Stimulated activated CD4-positive, alpha-beta T cell treated with anti-CD3 and anti-CD28 coated beads, Interleukin-4, amount 100 ng/mL, for 4 hours (primary cell): ENCODE results near the gene GAREM1.
"Not testable (repeated sequence)": the region's sequence is repeated elsewhere in the genome, so short reads cannot be mapped to it uniquely, and the experiment has no call there.

Experiments
- DNase-seq, 2 experiments: peaks; one replicate each; pipeline ENCODE4 v3.0.0-alpha.2; 2020

Gene GAREM1

DNA sequence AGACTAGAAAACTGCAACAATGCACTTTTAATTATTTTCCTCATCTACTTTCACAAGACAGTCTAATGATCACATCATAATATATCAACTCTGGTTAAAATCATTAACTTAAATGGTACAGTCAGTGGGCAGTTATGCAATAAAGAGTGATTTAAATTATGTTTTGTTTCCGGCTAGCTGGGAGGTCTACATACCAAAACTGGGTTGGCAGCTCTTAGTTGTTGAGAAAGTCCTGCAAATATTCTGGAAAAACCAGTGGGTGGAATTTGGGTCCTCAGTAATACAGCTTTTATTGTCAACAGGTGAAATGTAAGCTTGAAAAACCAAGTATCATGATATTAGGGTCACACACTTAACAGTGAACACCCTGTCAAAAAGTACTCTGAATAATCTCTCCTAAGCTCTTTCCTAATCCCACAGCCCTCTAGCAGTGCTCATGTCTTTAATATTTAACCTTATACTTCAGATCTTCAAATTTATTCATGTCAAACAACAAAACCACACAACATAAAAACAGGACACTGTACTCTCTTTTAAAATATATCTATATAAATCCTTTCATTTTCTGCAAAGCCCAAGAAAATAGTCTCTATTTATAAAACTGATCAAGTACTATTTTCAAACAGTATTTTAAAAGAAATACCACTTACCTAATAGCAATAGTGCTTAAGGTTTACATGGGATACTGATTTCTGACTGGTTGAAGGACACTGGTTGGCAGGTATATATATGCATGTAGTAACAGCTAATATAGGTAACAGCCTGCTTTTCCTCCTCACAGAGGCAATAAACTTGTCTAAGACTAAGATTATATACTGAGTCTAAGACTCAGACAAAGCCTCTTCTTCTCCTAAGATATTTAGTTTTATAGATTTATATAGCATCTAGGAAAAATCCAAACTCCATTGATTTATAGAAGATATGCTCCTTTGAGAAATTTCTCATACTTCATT, 103.8 kb downstream of the GAREM1 start:
- DNase-seq, result no peak

DNA sequence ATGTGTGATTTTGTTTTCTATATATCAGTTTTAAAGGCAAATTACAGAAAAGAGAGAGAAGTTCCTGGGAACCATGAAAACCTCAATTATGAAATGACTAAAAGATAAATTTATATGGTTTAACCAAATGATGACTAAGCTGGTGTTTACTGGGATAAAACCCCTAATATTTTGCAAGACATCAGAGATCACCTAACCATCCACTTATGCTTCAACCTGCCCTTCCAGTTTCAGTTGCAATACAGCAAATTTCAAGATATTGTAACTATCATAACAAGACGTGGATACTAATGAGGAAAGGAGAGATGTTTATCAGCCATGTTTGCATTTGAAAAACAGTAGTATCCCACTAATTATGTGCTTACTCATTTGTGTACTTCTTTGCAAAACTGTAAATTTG, 108.2 kb downstream of the GAREM1 start:
- DNase-seq, result no peak

DNA sequence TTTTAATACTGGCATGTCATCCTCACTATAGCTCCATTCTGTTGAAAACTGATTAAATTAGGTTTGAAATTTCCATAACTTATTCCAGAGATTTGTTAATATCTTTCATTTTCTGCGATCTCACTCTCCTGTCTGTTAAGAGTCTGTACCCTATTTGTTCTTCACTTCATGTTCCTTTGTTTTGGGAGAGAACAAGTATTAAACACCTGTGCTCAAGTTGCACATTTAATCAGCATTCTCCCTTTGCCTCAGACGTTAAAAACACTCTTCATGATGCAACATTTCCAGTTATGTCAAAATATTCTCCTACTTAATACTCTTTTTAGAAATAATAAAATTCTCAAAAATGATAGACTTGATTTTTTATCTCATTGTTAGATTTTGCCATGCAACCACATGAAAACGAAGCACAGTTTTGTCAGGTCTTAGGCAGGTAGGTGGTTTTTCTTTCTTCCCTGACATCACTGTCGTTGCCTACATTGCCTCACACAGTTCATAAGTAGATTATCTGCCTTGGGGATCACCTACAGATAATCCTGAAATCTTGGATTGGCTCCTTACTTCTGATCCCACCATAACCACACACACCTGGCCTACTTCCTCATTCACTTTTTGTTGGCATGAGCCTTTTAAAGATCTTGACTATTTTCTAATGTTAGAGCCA, 109.9 kb downstream of the GAREM1 start:
- no peak for DNase-seq

- no peak for DNase-seq
Measured at GRCh38 chr18:32358529-32358928, 112.2 kb downstream of the GAREM1 start.

GRCh38 chr18:32358075-32358474, 112.6 kb downstream of the GAREM1 start:
- DNase-seq, result no peak

DNA sequence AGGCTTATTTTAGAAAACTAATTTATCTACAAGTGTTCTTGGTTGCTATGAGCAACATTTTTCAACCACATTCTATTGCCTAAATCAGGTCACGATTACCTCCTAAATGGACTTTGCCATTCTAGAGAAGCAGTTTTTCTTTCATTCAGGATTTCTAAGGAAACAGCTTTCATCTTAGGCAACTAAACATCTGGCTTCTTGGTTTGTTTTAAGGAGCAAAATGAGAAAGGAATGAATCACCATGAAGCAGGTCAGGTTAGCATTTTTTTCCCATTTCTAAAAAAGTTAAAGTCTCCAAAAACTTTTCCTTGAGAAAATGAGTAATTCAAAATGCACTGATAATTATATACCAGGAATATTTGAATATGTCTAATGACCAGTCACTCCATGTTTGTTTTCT, 114.8 kb downstream of the GAREM1 start:
- no peak for DNase-seq

- no peak for DNase-seq
Measured at GRCh38 chr18:32354518-32354917, 116.2 kb downstream of the GAREM1 start.

- no peak for DNase-seq
Measured at GRCh38 chr18:32353257-32353656, 117.4 kb downstream of the GAREM1 start.

DNA sequence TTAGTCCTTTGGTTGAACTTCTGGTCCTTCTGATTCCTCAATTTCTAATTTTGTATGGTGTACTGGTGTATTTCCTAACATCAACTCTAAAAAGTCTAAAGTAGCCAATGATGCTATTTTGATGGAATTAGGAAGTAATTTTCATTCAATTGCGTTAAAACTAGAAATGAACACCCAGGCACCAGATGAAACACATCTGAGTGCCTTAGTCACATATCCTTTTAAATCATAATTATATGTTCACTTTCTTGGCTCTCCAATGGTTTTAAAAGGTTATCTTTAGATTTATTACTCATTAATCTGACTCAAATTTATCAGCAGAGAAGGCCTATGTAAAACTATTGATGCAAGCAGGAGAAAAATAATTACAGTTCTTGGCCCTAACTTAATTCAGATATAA, 119.7 kb downstream of the GAREM1 start:
- DNase-seq, result no peak

DNA sequence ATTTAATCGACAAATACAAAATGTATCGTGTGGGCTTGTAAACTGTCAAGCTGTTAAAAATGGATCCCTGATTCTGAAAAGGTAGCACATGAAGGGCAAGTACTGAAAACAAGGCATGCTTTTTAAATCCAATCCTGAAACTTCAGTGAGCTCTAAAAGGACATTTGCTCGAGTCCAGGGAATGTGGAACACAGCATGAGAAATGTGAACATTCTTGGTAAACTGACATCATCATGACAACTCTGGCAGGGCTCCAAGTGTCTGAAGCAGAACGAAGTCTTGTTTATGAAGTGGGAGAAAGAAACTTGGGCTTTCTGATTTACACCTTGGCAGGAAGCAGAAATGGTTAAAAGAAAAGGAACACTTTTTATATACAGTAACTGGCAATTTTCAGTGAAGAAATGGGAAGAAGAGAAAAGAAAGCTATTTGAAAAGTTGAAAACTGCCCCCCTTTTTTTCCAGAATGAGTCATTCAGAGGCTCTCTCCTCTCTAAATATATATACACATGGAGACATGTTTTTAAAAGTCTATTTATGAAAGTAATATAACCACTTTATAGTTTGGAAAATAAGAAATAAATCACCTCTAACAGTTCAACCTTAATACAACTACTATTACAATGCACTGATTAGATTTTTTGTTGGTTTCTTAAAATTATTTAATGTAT, 120.8 kb downstream of the GAREM1 start:
- DNase-seq, result no peak

DNA sequence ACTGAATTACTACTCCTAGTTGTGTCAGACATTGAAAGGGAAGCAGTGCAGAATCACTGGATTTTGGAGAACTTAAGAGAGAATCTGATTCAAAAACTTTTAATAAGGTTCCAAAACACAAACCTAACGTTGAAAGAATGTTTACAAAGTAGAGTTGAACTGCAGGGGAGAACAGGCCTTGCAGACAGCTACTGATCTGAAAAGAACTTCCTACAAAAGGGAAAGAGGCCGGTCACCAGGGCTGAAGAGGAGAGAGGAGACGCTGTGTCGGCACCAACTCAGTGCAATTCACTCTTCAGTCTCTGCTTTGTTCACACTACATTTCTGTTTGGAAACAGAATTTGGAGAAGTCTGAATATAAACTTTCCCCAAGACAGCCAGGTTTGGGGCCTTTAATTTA, 124.0 kb downstream of the GAREM1 start:
- no peak for DNase-seq

GRCh38 chr18:32343634-32344033, 127.0 kb downstream of the GAREM1 start:
- no peak for DNase-seq

DNA sequence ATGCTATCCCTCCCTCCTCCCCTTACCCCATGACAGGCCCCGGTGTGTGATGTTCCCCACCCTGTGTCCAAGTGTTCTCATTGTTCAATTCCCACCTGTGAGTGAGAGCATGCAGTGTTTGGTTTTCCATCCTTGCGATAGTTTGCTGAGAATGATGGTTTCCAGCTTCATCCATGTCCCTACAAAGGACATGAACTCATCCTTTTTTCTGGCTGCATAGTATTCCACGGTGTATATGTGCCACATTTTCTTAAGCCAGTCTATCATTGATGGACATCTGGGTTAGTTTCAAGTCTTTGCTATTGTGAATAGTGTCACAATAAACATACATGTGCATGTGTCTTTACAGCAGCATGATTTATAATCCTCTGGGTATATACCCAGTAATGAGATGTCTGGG, 129.6 kb downstream of the GAREM1 start:
- DNase-seq, result not testable (repeated sequence)

- no peak for DNase-seq
Measured at GRCh38 chr18:32339045-32339444, 131.6 kb downstream of the GAREM1 start.

DNA sequence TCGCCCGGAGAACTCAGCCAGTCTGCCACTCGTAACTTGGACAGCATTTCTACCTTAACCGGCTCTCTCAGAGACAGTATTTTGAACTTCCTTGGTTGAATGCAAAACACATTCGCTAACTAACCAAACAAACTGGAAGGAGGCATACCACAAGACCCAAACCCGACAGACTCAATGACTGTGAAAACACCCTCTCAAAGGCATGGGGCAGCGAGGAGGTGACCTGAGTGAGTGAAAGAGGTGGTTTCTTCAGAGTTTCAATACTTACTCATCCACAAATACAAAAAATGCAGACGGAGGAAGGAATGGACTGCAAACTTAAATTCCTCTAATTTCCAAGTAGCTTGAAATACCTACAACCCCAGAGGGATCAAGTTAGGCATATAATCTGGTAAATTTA, 132.9 kb downstream of the GAREM1 start:
- DNase-seq, result no peak

GRCh38 chr18:32337347-32337746, 133.3 kb downstream of the GAREM1 start:
- DNase-seq, result no peak

DNA sequence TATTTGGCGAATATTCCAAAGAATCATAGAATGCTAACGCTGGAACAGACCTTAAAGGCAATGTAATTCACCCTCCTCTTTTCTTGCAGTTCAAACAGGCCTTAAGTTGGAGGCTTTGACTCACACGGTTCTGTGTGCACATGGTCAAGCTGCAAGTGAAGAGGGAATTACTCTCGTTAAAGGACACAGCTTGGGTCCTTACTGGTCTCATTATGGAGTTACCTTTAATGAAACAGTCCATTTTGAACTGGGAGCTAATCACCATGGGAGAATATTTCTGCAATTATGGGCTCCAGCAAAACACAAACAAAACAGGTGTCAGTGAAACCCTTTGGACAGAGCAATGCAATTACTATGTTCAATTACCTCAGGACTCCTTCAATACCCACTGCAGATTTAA, 135.5 kb downstream of the GAREM1 start:
- DNase-seq, result no peak

DNA sequence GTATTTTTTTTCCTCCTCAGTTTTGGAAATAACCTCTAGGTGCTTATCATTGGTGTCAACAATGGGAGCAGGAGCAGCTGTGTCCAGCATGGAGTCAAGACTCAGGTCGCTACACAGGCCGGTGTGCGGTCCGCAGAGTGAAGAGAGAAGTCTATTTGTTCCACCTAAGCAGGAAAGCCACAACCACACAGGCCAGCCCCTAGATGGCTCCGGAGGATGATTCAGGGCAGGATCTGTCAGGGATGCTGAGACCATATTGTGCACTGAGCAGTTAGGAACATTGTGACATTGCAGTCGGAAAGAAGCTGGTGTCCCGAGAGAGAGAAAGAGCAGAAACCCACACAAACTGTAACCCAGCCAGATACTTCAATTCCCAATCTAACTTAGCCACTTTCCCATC, 136.9 kb downstream of the GAREM1 start:
- DNase-seq, result no peak

DNA sequence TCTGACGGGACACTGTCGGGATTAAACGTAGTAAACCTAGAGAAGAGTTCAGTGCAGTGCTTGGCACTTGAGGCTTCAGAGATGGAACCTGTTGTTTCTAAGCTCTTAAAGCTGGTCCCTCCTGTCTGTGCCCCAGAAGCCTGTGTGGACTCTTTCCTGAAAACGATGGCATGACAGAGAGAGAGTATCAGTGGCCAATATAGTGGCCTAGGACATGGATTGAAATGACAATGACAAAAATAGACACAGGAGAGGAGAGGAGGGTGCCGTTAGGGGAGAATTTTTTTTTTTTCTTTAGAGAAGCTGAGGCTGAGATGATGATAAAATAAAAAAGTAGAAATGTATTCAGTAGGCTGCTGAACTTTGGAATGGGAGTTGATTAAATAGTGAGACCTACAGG, 138.0 kb downstream of the GAREM1 start:
- DNase-seq, result no peak

DNA sequence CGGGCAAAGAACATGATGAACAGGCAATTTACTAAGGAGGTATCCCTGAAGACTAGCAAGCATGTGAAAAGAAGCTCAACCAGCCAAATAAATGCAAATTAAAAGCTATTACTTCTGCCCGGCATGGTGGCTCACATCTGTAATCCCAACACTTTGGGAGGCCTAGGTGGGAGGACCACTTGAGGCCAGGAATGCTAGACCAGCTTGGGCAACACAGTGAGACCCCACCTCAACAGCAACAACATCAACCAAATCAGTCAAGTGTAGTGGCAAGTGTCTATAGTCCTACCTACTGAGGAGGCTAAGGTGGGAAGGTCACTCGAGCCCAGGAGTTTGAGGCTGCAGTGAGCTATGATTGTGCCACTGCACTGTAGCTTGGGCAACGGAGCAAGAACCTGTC, 141.7 kb downstream of the GAREM1 start:
- no peak for DNase-seq

DNA sequence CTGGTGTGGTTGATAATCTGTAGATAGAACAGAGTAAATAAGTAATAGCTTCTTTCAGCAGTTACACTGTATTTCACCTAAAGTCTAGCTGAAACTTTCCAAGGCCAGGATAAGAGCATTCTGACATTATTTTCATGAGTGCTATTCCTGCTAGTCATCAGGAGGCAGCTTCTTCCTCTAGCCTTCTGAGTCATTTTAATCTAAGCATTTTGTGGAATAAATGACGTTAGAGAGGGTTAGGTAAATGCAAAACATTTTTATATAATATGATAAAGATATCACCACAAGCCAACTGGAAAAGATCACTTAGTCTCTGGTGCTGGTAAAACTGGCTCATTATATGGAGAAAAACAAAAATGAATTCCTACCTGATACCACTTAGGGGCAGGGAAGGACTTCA, 142.3 kb downstream of the GAREM1 start:
- no peak for DNase-seq

- no peak for DNase-seq
Measured at GRCh38 chr18:32326450-32327308, 144.0 kb downstream of the GAREM1 start.

- DNase-seq, result no peak
Measured at GRCh38 chr18:32324181-32324580, 146.5 kb downstream of the GAREM1 start.
